Panc1 (cell line): ENCODE results near the gene SH2D1B.

Source experiments
- POLR2AphosphoS5 ChIP-seq: IDR thresholded peaks from 2 replicates; pipeline ENCODE4 v1.6.1; 2012; ENCODE audit warnings: mild to moderate bottlenecking, low read depth, low read length, moderate library complexity
- TF ChIP-seq, protein P1 (sequence below): fragments of 450-650 bp; IDR thresholded peaks from 2 replicates; pipeline ENCODE4 v1.5.1; 2017; ENCODE audit warnings: mild to moderate bottlenecking
- TF ChIP-seq, protein P2 (sequence below), 2 experiments: IDR thresholded peaks; 2 replicates each; pipeline ENCODE4 v1.6.1; 2011 to 2012; ENCODE audit warnings: low read depth in 2 of 2, control low read depth in 1 of 2, low read length in 1 of 2, mild to moderate bottlenecking in 1 of 2, moderate library complexity in 1 of 2; ENCODE audit not compliant: insufficient read depth in 1 of 2

DNA sequence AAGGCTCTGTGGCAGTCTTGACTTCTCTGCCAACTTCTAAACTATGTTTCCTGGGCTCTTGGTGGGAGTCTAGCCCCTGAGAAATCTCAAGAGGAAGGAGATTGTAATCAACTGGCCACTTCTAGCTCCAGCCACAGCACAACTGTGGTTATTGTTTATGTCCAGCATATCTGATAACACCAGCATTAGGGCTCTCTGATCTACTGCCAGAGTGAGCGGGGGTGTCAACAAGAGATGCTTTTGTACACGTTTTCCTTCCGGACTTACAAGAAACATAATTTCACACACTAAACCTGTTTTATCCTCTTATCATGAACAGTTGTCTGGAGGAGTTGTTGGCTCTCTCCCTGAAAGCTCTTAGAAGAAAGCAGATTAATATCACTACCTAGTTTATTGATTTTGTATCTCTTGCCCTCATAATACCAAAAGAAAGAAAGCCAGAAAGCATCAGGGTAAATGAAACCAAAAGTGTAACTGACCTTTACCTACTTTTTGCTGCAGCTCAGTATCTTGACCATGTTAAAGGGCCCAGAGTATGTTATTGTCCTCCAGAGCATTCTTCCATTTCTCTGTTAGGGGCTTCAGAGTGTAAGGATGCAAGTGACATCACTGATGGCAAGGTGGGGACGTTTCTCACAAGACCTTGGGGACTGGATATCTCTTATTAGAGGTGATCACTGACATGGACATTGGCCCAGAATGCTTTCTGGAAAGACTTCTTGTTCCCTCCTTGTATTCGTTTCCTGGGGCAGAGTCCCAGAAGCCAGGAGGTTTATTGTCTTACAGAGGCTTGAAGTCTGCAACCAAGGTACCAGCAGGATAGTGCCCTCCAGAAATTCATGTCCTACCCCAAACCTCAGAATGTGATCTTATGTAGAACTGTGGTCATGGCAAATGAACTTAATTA lies 9.6 kb upstream of the SH2D1B start:
- TF ChIP-seq, protein P1, sequence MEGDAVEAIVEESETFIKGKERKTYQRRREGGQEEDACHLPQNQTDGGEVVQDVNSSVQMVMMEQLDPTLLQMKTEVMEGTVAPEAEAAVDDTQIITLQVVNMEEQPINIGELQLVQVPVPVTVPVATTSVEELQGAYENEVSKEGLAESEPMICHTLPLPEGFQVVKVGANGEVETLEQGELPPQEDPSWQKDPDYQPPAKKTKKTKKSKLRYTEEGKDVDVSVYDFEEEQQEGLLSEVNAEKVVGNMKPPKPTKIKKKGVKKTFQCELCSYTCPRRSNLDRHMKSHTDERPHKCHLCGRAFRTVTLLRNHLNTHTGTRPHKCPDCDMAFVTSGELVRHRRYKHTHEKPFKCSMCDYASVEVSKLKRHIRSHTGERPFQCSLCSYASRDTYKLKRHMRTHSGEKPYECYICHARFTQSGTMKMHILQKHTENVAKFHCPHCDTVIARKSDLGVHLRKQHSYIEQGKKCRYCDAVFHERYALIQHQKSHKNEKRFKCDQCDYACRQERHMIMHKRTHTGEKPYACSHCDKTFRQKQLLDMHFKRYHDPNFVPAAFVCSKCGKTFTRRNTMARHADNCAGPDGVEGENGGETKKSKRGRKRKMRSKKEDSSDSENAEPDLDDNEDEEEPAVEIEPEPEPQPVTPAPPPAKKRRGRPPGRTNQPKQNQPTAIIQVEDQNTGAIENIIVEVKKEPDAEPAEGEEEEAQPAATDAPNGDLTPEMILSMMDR = no peak
- no peak for TF ChIP-seq POLR2AphosphoS5
- TF ChIP-seq, protein P2, sequence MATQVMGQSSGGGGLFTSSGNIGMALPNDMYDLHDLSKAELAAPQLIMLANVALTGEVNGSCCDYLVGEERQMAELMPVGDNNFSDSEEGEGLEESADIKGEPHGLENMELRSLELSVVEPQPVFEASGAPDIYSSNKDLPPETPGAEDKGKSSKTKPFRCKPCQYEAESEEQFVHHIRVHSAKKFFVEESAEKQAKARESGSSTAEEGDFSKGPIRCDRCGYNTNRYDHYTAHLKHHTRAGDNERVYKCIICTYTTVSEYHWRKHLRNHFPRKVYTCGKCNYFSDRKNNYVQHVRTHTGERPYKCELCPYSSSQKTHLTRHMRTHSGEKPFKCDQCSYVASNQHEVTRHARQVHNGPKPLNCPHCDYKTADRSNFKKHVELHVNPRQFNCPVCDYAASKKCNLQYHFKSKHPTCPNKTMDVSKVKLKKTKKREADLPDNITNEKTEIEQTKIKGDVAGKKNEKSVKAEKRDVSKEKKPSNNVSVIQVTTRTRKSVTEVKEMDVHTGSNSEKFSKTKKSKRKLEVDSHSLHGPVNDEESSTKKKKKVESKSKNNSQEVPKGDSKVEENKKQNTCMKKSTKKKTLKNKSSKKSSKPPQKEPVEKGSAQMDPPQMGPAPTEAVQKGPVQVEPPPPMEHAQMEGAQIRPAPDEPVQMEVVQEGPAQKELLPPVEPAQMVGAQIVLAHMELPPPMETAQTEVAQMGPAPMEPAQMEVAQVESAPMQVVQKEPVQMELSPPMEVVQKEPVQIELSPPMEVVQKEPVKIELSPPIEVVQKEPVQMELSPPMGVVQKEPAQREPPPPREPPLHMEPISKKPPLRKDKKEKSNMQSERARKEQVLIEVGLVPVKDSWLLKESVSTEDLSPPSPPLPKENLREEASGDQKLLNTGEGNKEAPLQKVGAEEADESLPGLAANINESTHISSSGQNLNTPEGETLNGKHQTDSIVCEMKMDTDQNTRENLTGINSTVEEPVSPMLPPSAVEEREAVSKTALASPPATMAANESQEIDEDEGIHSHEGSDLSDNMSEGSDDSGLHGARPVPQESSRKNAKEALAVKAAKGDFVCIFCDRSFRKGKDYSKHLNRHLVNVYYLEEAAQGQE (IDR thresholded peaks at IDR 0.05; ENCODE audit: insufficient read depth in 1 of 2, low read depth in 2 of 2, low read length in 1 of 2) = no peak
